ENCODE measurements around the gene NIPAL3. TPM values are rescaled to one million over a fixed set of nuclear protein-coding genes. Genes with fewer than 3 reads are reported as not detected.
A peak's percentile ranks its signal among the peaks of the same experiment; 100 is the strongest.

NIPAL3 gene
- total and polyA plus RNA-seq, 8 donors, result 13.8 to 41.1 (median 14.5) TPM

DNA sequence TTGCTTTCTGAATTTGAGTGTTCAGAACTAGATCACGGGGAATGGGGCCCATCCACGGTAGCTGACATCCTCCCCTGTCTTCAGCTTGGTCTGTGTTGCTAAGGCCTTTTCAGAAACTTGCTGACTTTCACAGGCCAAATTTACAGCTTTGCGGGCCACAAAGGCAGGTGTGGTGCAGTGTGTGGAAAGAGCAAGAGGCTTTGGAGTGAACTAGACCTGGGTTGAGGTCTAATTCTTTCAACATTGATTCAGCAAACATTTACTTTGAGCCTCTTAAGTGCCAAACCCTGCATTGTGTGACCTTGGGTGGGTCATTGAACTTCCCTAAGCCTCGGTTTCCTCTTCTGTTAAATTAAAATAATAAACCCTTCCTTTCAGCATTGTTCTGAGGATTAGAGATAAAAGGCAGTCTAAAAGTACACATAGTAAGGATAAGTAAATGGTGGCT, 26.3 kb upstream of the NIPAL3 start:
- TF ChIP-seq, protein P1, sequence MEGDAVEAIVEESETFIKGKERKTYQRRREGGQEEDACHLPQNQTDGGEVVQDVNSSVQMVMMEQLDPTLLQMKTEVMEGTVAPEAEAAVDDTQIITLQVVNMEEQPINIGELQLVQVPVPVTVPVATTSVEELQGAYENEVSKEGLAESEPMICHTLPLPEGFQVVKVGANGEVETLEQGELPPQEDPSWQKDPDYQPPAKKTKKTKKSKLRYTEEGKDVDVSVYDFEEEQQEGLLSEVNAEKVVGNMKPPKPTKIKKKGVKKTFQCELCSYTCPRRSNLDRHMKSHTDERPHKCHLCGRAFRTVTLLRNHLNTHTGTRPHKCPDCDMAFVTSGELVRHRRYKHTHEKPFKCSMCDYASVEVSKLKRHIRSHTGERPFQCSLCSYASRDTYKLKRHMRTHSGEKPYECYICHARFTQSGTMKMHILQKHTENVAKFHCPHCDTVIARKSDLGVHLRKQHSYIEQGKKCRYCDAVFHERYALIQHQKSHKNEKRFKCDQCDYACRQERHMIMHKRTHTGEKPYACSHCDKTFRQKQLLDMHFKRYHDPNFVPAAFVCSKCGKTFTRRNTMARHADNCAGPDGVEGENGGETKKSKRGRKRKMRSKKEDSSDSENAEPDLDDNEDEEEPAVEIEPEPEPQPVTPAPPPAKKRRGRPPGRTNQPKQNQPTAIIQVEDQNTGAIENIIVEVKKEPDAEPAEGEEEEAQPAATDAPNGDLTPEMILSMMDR (IDR thresholded peaks at IDR 0.05), result no peak
- intact Hi-C loops (cut with DNase I), result loop anchor here in 1 of 2 donors (10.0 kb wide), 1 partner anchor 184 kb away; no protein-coding TSS in a partner anchor

GRCh38 chr1:24390924-24391782, 24.4 kb upstream of the NIPAL3 start:
- Histone ChIP-seq H3K27ac (peak overlapping the region; percentile 45), H3K36me3 (no peaks in the 10 kb centered on the region), H3K9me3 (no peaks in the 10 kb centered on the region), H3K27me3 (no peaks in the 10 kb centered on the region), H3K4me1 (peaks cover 4 to 43% of the 10 kb centered on the region in 2 donors), H3K4me3 (no peak overlapping the region)
- DNase-seq (peak; percentile 54 to 90 (median 76)), ATAC-seq (peak; percentile 96)
- intact Hi-C loops (cut with DNase I), result loop anchor here in 1 of 2 donors (2.0 kb wide), 1 partner anchor 188 kb away; no protein-coding TSS in a partner anchor
- TF ChIP-seq, protein P1 (IDR thresholded peaks at IDR 0.05), result peak; percentile 92

More for the DNA sequence above, 26.3 kb upstream of the NIPAL3 start:
- no peak for DNase-seq
- H3K27ac ChIP-seq, result no peak overlapping the region
- no peaks in the 10 kb centered on the region for H3K27me3 ChIP-seq
- H3K9me3 ChIP-seq, result no peaks in the 10 kb centered on the region
- no peak overlapping the region for H3K4me3 ChIP-seq
- H3K4me1 ChIP-seq, result peaks cover 4 to 62% of the 10 kb centered on the region in 2 donors
- no peak for ATAC-seq
- H3K36me3 ChIP-seq, result no peaks in the 10 kb centered on the region

DNA sequence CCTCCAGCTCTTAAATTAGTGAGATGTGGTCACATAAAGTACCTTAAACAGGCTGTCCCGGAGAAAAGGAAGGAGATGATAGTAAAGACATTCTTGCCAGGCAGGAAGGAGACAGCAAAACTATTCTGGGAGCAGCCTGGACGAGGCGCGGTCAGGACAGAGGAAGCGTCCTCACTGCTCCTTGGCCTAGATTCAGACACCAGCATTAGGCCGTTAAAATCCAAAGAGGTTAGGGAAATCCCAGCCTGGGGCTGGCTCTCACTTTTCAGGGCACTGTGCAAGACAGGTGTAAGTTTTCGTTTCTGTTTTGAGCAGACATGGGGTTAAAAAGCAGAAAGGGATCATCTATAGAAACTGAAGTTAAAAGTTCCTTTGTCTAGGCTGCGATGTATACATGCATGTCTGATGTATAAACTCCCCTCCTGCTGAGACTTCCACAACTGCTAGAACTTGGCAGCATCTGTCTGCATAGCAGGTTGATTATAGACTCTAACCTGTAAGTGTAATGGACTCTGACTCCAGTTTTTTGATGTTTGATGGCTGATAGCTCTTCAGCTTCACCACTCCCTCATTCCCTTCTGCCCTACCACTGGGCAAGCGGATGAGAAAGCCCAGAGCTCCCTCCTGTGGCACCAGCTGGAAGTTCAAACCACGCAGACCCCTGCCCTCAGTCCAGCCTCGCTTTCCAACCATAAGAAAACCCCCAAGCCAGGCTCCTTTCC, 23.6 kb upstream of the NIPAL3 start:
- Histone ChIP-seq H3K27me3 (no peaks in the 10 kb centered on the region), H3K4me1 (peaks cover 4 to 40% of the 10 kb centered on the region in 2 donors), H3K27ac (peak overlapping the region; percentile 45), H3K4me3 (no peak overlapping the region), H3K36me3 (no peaks in the 10 kb centered on the region), H3K9me3 (no peaks in the 10 kb centered on the region)
- TF ChIP-seq, protein P1 (IDR thresholded peaks at IDR 0.05), result peak; percentile 64 to 69
- peak in 2 of 4 donors; percentile 32 to 58 for DNase-seq
- ATAC-seq, result peak; percentile 92
- intact Hi-C loops (cut with DNase I), result loop anchor here in 1 of 2 donors (2.0 kb wide), 1 partner anchor 189 kb away; no protein-coding TSS in a partner anchor

GRCh38 chr1:24392604-24392946, 23.0 kb upstream of the NIPAL3 start:
- Histone ChIP-seq H3K9me3 (no peaks in the 10 kb centered on the region), H3K4me1 (peaks cover 4 to 40% of the 10 kb centered on the region in 2 donors), H3K36me3 (no peaks in the 10 kb centered on the region), H3K27ac (peak overlapping the region; percentile 45), H3K27me3 (no peaks in the 10 kb centered on the region), H3K4me3 (no peak overlapping the region)
- TF ChIP-seq, protein P1 (IDR thresholded peaks at IDR 0.05), result no peak
- DNase-seq, result no peak
- intact Hi-C loops (cut with DNase I), result no loop called here
- ATAC-seq, result no peak

Measured in left lung (tissue), 10 donors.